ENCODE data around the gene TAL1. TPM values are rescaled to one million over a fixed set of nuclear protein-coding genes. Genes with fewer than 3 reads are reported as not detected.

Gene TAL1
- total and polyA plus RNA-seq, 2 of the 8 experiments (the other 6 are each of a cell fraction or from before 2014, with no cell fraction given): 0.09 to 0.15 TPM

DNA sequence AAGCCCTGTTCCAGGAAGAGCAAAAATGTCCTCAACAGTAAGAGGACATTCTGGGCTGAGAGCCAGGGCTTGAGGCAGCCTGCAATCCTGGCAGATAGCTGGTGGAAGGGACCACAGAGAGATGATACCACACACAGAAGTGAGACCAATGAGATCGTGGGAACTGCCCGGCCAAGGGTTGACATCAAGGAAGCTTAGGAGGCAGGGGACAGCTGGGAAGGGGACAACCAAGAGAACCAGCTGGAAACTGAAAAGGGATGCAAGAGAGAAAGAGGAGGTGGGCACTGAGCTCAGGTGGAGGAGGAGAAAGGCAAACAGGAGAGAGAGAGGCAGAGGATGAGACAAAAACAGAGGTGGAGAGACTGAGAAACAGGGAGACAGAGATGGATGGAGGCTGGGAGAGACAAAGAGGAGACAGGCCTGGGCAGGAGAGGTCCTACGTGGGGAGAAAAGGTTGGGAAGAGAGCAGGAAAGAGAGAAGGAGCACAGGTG lies 51.4 kb downstream of the TAL1 start:
- H4K8ac ChIP-seq (ENCODE audit: extremely low read depth, insufficient read depth, low read length): peak overlapping the region; percentile 64; the same call in 1 of the 2 replicates
- H3K9me3 ChIP-seq (ENCODE audit: insufficient read depth in 2 of 2, low read depth in 1 of 2, low read length in 1 of 2): no peaks in the 10 kb centered on the region
- no peak overlapping the region for H4K91ac ChIP-seq (replicated peaks; ENCODE audit: insufficient read length, low read length)
- DNase-seq (ENCODE audit: low read depth in 1 of 2, low spot score in 2 of 2) (no peak), FAIRE-seq (no peak)
- H3K18ac ChIP-seq (ENCODE audit: extremely low read depth, low read length): no peak overlapping the region
- TF ChIP-seq TCF12 (IDR thresholded peaks at IDR 0.05; ENCODE audit: low read depth, low read length): no peak
- TF ChIP-seq NANOG (IDR thresholded peaks at IDR 0.05; ENCODE audit: insufficient read depth, low read depth, low read length, poor library complexity, severe bottlenecking): no peak
- TF ChIP-seq NRF1 (IDR thresholded peaks at IDR 0.05; ENCODE audit: low read depth, low read length): no peak
- ChIA-PET CTCF (ENCODE audit: partially characterized antibody) (interaction anchor here (0.9 to 14.4 kb wide), 8 partner anchors 11 to 141 kb away, joined by 3 to 207 read pairs (median 4); partner anchors contain the start of gene PDZK1IP1), POLR2A (ENCODE audit: partially characterized antibody) (interaction anchor here (1.0 to 1.6 kb wide), 2 partner anchors 9 to 13 kb away, joined by 3 to 5 read pairs; partner anchors contain the start of gene PDZK1IP1)
- no peak overlapping the region for H3K56ac ChIP-seq (replicated peaks; ENCODE audit: insufficient read length, low read depth, low read length)
- H3K9ac ChIP-seq (replicated peaks in 1 of 4; ENCODE audit: extremely low read depth in 1 of 4, low read depth in 3 of 4, low read length in 3 of 4): no peak overlapping the region
- H3K79me1 ChIP-seq (ENCODE audit: low read depth, low read length): no peaks in the 10 kb centered on the region
- 0 out of 2 replicates have a peak overlapping the region, but pooled peaks have one; percentile 29 for H2AFZ ChIP-seq (ENCODE audit: low read length)
- no peak overlapping the region for H2BK120ac ChIP-seq (replicated peaks; ENCODE audit: low read depth, low read length)
- no peak overlapping the region for H3K23ac ChIP-seq (ENCODE audit: insufficient read length)
- no peak overlapping the region for H2BK20ac ChIP-seq (ENCODE audit: low read length)
- H3K4me2 ChIP-seq (ENCODE audit: insufficient read depth in 1 of 2, low read depth in 2 of 2, low read length in 2 of 2): no peak overlapping the region
- H3K79me2 ChIP-seq (ENCODE audit: control insufficient read depth in 1 of 2, insufficient read depth in 2 of 2, low read length in 2 of 2): no peaks in the 10 kb centered on the region
- no peak overlapping the region for H3K14ac ChIP-seq (ENCODE audit: insufficient read length)
- no peak overlapping the region for H3K27ac ChIP-seq (ENCODE audit: low read depth, low read length)
- peaks cover 0 to 10% (median 2%) of the 10 kb centered on the region in 4 experiments; a peak in 4 of 7 replicates for H3K4me1 ChIP-seq (replicated peaks in 1 of 4; ENCODE audit: control insufficient read depth in 3 of 4, insufficient read depth in 4 of 4, low read length in 3 of 4)
- no peak overlapping the region for H4K5ac ChIP-seq (ENCODE audit: insufficient read length, low read depth, low read length)
- no peaks in the 10 kb centered on the region for H3K36me3 ChIP-seq (ENCODE audit: control insufficient read depth in 2 of 4, insufficient read depth in 4 of 4, low read length in 3 of 4)
- H3K23me2 ChIP-seq (ENCODE audit: low read depth, low read length): peaks cover 9% of the 10 kb centered on the region; the same call in 1 of the 2 replicates
- no peak overlapping the region for H3K4me3 ChIP-seq (ENCODE audit: extremely low read depth in 1 of 4, insufficient read depth in 2 of 4, low read depth in 3 of 4, low read length in 4 of 4)
- no peak overlapping the region for H2AK5ac ChIP-seq (ENCODE audit: low read depth, low read length)
- no peak overlapping the region for H2BK5ac ChIP-seq (ENCODE audit: low read depth, low read length)
- H3K4ac ChIP-seq (replicated peaks; ENCODE audit: insufficient read length, low read depth, low read length): no peak overlapping the region
- H2BK12ac ChIP-seq (ENCODE audit: low read depth, low read length): 0 out of 2 replicates have a peak overlapping the region, but pooled peaks have one; percentile 75
- WGBS, 2 experiments (ENCODE audit: extremely low coverage in 1 of 2, insufficient coverage in 1 of 2, insufficient read length in 1 of 2, insufficient replicate concordance in 2 of 2, low coverage in 1 of 2, low lambda C conversion rate in 2 of 2, missing lambda C conversion rate in 1 of 2): 62% methylated on average over 3 of the region's 3 CpGs; no CpG with 5 or more reads in 1 of the 2 experiments
- H3K27me3 ChIP-seq (replicated peaks in 1 of 4; ENCODE audit: control insufficient read depth in 3 of 4, extremely low read depth in 1 of 4, insufficient read depth in 3 of 4, low read length in 3 of 4): peaks cover 0 to 13% (median 12%) of the 10 kb centered on the region in 4 experiments; a peak in 5 of 7 replicates
- H4K20me1 ChIP-seq (replicated peaks in 1 of 2; ENCODE audit: control insufficient read depth in 1 of 2, insufficient read depth in 2 of 2, low read length in 2 of 2): no peaks in the 10 kb centered on the region
- peak overlapping the region; percentile 92; the same call in 1 of the 2 replicates for H2BK15ac ChIP-seq (ENCODE audit: low read length)

Data from H1 (cell line).